Hypothalamus (tissue), 51 donors: ENCODE data around the gene RAD23A.
A peak's percentile ranks its signal among the peaks of the same experiment; 100 is the strongest.

Experiments used
- DNase-seq, 51 donors: peaks; one replicate each; lab custom pipeline; 2025; lab: John Stamatoyannopoulos, UW

Gene RAD23A

DNA sequence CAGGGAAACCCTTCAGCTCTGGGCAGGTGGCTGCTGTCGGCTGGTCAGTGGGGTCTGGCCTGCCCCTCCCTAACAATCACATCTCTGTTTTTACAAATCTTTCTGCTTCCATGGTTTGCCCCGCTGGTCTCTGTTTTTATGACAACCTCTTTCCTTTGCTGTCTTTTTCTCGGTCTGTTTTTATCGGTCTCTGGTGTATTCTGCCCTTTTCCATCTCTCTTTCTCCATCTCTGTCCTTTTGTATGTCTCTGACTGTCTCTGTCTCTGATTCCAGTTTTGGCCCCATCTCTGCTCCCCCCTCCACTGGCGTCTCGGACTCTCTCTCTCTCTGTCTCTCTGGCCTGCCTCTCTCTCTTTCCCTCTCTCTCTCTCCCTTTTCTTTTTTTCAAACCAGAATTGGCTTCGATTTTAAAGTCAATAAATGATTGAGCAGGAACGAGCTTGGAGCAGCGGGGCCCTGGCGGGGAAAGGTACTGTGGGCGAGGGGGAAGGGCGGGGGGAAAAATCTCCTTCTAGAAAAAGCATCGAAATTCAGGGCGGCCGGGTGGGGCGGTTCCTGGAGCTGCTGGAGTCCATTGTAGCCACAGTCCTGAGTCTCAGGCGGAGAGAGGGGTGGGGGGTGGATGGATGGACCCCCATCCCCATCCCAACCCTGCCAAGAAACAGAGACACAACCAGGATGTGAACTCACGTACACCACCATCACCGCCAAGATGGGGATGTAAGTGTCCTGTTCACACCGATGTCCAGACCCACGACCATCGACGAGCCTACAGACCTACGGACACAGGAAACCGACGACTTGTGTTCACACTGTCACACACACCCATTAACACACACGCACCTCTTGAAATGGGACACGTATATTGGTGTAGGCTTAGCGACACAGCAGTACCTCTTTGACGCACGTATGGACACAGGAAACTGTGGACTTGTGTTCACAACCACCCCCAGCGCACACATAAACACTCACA is 52.6 kb downstream of the RAD23A start:
- no peak for DNase-seq

DNA sequence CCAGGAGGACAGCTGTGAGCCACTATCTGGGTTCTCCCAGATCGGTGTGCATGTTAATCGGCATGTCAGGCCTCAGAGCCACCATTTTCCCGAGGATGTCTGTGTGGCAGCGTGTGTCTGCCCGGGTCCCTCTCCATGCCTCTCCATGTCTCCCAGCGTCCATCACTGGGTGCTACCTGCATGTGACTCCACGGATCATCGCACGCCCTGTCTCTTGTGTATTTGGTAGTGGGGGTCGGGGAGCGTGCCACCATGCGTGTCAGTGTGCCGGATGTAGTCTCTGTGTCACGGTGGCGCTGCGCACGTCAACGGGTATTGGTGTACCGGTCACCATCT is 55.5 kb downstream of the RAD23A start:
- no peak for DNase-seq

DNA sequence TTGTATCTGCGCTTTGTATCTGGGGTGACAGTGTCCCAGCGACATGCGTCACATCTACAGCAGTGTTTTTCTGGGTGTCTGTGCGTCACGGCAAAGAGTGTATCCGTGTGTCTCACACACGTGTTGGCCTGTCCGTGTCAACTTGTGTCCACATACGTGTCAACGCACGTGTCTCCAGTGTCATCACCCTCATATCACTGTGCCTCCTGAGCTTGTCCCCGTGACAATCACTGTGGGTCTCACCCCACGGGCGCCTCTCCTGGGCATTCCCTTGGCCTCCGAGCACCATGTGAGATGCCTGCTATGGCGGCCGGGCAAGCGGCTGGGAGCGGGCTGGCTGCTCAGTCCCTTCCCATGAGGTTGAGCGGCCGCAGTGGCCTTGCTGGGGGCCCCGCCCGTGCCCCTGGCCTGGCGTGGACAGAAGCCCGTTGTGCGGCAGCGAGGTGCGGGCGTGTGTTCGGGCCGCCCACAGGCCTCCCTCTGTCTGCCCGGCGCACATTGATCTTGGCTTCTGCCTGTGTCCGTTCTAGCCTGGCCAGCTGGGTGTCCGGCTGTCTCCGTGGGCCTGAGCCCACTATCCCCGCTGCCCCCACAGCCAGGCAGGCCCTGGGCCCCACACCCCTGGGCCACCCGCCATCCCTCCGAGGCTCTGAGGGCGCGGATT is 56.0 kb downstream of the RAD23A start:
- peak in 43 of 51 donors; percentile 31 to 95 (median 80) for DNase-seq

DNA sequence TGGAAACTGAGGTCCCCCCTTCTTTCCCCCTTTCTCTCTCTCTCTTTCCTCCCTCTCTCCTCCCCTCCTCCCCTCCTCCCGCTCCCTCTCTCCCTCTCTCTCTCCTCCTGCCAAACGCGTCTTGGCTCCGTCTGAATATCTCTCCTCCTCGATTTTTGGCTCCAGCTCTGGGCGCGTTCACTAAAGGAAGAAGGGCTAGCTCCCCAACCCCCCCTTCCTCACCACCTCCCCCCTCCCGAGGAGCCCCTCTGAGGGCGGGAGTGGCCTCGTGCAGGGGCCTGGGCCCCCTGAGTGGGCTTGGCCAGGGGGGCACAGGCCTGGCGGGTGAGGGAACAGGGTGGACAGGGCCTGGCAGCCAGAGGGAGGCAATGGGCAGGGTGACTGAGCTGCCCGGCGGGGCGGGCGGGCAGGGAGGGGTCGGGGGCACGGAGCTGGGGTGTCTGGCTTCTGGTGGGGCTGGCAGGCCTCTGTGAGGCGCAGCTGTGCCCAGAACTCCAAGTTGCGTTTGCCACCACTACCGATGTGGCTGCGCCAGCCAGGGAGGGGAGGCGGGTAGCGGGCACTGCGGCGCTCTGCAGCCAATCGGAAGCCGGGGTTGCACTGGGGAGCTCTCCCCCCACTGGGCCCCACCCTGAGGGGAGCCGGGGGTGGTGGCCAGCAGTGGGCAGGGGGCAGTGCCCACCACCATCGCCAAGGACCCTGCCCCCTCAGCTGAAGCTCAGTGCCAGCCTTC is 56.7 kb downstream of the RAD23A start:
- DNase-seq = peak in 46 of 51 donors; percentile 62 to 98 (median 90)

- DNase-seq = peak in 4 of 51 donors; percentile 39 to 81 (median 52)
Measured at GRCh38 chr19:13003081-13003480, 57.4 kb downstream of the RAD23A start.
